Stimulated activated CD8-positive, alpha-beta memory T cell treated with anti-CD3 and anti-CD28 coated beads, Interleukin-7, amount 100 ng/mL, for 48 hours (primary cell): ENCODE measurements around the gene FOXN1.

Source experiments
- DNase-seq, 2 donors: peaks; one replicate each; pipeline ENCODE4 v3.0.0-alpha.2; 2020; ENCODE audit warnings: low read depth in 1 of 2; ENCODE audit errors: extremely low read depth in 1 of 2

The FOXN1 gene

GRCh38 chr17:28523876-28524275 lies 17.7 kb downstream of the FOXN1 start:
- no peak for DNase-seq

- DNase-seq, result no peak
Measured at GRCh38 chr17:28524476-28525424, 18.6 kb downstream of the FOXN1 start.

GRCh38 chr17:28526381-28526780 lies 20.2 kb downstream of the FOXN1 start:
- no peak for DNase-seq

- no peak for DNase-seq
Measured at GRCh38 chr17:28527181-28527681, 21.1 kb downstream of the FOXN1 start.

GRCh38 chr17:28527859-28528258 lies 21.7 kb downstream of the FOXN1 start:
- DNase-seq, result no peak

- DNase-seq, result no peak
Measured at GRCh38 chr17:28528327-28529012, 22.3 kb downstream of the FOXN1 start.

GRCh38 chr17:28529013-28529400 lies 22.9 kb downstream of the FOXN1 start:
- DNase-seq, result no peak

- no peak for DNase-seq
Measured at GRCh38 chr17:28530250-28530649, 24.1 kb downstream of the FOXN1 start.

- DNase-seq, result no peak
Measured at GRCh38 chr17:28530926-28531325, 24.8 kb downstream of the FOXN1 start.

GRCh38 chr17:28532050-28532960 lies 26.2 kb downstream of the FOXN1 start:
- no peak for DNase-seq

- DNase-seq, result no peak
Measured at GRCh38 chr17:28533091-28533807, 27.1 kb downstream of the FOXN1 start.

- DNase-seq, result no peak
Measured at GRCh38 chr17:28534740-28535375, 28.7 kb downstream of the FOXN1 start.

GRCh38 chr17:28536532-28537218 lies 30.5 kb downstream of the FOXN1 start:
- no peak for DNase-seq

- DNase-seq, result no peak
Measured at GRCh38 chr17:28537219-28537610, 31.1 kb downstream of the FOXN1 start.

GRCh38 chr17:28538296-28538895 lies 32.2 kb downstream of the FOXN1 start:
- DNase-seq, result no peak

- no peak for DNase-seq
Measured at GRCh38 chr17:28540231-28540630, 34.1 kb downstream of the FOXN1 start.

- no peak for DNase-seq
Measured at GRCh38 chr17:28541439-28541838, 35.3 kb downstream of the FOXN1 start.

- no peak for DNase-seq
Measured at GRCh38 chr17:28544402-28545140, 38.4 kb downstream of the FOXN1 start.
